Measurements from ENCODE around the gene PDE6D.
"Not testable (repeated sequence)": the region's sequence is repeated elsewhere in the genome, so short reads cannot be mapped to it uniquely, and the experiment has no call there.

The PDE6D gene

DNA sequence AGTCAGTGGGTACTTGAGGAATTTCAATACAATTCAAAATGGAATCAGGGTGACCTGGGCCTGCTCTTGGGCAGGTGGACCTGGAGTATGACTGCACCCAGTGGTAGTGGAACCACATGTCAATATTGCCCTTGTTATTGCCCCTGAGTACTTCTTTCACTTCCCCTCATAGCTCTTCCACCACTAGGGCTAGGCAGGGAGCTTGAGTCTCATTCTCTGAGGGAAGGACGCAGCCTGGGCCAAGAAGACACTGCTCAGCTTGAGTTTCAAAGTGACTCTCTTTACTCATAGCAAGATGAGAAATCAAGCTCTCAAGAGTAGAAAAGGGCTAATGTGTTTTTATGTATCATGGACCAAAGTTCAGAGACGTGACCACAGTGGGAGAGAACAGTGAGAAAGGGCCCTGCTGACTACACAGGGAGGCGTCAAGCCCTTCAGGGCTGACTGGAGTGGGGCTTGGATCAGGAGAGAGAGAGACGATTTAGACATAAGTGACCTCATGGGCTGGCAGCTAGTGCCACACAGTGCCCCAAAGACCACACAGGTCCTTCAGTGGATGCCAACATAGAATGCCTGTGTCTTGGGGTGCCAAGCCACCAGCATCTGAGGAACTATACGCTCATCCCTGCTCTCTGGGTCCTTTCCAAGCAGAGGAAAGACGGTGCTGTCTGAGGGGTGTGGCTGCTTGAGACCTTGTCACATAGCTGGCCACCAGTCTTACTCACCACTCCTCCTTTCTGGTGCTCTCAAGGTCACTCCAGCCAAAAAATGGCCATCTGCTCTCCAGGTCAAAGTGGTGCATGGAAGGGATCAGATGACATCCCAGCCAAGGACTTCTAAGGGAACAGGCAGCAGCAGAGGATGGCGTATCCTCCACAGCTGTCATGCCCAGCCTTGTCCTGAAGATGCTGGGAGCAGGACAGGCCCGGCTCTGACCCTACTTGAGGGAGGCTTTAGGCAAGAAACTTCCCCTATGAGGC is 59.8 kb downstream of the PDE6D start:
- no peak for DNase-seq

DNA sequence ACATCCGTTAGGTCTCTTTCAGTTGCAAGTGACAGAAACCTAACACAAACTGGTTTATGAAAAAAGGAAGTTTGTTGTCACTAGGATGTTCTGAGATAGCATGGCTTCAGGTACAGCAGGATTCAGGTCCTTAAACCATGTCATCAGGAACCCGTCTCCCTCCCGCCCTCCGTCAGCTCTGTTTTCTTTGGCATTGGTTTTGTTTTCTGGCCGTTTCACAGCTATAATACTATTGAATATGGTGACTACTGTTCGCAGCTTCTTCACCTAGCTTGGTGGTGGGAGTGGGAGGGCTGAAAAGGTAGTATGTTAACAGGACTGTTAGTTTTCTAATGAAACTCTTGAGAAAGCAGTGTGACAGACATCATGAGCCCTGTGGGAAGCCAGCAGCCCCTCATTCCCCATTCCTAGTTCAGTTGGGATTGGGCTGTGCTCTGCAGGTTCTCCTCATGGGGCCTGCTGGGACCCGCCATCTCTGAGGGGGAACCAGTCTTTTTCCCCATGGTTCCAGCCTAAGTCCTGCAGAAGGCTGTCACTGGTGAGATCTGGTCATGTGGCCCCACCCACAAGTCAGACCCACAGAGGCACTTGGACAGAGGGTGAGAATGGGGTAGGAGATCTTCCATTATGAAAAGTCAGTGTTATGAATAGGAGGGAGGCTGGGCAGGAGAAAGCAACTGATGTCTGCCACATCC is 60.6 kb downstream of the PDE6D start:
- DNase-seq, result no peak

DNA sequence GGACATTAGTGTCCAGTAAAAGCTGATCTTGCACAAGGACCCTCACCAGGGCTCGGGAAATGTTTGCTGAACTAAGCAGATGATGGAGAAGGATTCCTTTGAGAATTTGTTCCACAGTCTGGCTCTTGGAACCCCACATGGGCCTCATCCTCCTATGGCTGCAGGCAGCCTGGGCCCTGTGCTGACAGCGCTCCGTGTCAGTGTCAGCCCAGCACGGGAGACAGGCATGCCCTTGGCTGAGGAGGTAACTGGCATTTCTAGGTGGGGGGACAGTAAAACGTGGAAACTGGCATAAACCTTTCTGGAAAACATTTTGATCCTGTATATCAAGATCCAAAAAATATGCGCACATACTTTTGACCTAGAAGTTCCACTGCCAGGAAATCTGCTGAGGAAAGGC is 62.3 kb downstream of the PDE6D start:
- no peak for DNase-seq

DNA sequence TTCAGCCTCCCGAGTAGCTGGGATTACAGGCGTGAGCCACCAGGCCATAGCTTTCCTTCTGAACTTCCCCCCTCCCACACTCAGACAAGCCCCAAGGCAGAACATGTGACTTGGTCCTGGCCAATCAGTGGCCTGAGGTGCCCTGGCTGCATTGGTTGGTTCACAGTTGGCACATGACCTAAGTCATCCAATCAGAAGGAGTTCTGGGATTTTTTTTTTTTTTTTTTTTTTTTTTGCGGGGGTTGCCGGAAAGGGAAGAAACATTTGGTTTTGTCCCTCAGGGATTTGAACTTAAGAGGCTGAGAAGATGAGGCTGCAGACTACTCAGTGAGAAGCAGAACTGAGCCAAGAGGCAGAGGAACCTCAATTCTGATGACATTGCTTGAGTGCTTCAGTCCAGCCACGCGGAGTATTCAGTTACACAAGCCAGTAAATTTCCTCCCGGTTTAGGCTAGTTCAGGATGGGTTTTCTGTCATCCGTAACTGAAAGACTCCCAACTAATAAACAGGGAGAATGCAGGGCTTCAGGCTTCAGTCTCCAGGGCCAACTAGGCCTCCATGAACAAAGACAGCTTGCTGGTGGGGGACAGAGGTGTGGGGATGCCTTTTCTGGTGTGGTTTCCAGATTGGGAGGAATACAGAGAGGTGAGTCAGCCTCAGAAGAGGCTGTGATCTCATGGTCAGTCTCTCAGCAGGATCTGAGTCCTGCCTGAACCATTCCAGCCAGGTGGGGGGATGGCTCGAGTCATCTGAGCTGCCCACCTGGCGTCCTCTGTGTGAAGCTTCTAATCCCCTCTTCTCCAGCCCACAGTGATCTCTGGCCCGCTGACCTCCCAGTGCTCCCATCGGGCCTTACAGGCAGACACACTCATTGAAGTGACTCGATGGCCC is 63.6 kb downstream of the PDE6D start:
- no peak for DNase-seq

DNA sequence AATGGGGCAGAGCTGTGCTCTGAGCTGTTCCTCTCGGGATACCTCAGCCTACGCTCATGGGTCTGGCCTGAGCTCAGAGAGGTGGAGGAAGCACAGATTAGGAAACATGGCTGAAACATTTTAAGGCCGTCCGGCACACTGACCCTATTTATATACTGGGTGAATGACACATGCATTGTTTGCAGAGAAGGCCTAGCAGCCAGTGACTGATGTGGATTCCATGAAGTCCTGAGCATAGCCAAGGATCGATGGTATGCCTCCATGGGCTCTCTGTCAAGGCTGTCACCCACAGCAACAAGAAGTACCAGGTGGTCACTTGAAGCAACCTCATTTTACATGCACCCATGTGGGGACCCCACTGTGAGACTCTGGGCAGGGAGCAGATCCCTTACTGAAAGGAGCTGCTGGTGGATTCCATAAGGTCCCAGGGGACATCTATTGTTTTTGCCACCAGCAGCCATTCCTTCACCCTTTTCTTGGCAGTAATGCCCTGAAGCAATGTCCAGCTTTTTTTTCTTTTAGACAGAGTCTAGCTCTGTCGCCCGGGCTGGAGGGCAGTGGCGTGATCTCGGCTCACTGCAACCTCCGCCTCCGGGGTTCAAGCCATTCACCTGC is 64.3 kb downstream of the PDE6D start:
- DNase-seq, result no peak

DNA sequence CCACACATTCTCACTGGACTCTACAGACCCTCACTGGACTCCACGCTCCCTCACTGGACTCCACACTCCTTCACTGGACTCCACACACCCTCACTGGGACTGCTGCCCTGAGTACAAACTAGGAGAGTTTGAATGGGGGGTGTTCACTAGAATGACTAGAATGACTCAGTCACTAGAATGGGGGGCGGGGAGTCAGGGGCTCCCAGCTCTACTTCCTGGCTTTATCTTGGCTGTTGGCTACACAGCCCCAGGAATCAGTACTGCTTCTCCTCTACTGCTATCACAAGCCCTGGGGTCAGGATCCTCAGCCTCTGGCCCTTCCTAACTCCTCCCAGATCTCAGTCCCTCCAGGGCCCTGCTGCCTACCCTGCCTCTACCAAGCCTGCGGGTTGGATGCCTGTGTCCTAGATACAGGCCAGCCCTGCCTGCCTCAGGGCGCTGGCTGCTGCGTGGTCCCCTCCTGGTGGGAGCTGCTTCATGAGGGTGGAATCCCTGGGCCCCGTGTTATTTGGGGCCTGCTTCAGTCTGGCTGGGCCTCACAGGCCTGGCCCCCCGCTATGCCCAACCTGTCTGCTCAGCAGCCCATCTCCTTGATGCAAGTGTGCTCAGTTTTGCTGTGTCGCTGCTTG is 65.0 kb downstream of the PDE6D start:
- no peak for DNase-seq

DNA sequence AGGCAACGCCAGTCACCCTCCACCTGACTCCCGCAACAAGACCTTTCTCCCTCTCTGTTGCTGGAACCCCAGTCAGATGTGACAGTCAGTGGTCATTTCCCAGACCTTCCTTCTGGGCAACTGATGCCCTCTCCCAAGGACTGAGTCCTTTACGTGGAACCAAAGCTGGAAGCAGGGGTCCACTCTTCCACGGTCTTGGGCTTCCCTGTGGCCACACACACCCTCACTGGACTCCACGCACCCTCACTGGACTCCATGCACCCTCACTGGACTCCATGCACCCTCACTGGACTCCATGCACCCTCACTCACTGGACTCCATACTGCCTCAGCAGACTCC is 65.6 kb downstream of the PDE6D start:
- DNase-seq, result no peak

DNA sequence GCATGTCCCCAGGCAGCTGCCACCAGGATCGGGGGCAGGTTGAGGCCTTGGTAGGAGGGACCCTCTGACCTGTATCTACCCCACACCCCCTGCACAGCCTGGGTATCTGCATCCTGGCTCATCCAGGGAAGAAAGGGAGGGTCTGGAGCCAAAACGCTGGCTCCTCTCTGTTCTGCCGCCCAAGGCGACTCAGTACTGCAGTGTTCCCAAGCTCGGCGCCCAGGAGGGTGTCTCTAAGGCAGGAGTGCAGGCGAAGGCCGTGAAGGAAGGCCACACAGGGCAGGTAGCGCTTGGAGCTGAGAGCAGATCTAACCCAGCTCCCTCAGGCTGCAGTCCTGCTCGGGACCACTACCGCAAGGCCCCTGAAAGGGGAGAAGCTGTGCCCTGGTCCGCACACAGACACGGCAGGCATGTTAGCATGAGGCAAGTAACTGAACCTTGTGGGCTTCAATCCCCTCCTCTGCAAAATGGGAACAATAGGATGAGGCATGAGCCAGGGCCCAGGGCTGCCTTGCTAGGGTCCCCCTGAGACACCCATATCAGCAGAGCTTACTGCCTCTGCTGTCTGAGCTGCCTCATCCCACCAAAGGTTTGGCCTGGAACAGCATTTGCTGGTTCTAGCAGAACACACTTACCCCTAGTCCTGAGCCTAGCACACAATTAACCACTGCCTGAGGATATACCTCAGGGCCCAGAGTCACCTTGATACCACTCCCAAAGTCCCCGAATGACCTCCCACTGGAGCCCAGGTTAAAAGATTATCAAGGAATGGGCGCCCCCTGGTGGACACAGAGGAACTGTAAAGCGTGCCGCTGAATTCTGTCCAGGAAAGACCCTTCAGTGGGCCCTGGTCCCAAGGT is 66.2 kb downstream of the PDE6D start:
- peak in 43 of 56 donors; percentile 5 to 85 (median 46) for DNase-seq

DNA sequence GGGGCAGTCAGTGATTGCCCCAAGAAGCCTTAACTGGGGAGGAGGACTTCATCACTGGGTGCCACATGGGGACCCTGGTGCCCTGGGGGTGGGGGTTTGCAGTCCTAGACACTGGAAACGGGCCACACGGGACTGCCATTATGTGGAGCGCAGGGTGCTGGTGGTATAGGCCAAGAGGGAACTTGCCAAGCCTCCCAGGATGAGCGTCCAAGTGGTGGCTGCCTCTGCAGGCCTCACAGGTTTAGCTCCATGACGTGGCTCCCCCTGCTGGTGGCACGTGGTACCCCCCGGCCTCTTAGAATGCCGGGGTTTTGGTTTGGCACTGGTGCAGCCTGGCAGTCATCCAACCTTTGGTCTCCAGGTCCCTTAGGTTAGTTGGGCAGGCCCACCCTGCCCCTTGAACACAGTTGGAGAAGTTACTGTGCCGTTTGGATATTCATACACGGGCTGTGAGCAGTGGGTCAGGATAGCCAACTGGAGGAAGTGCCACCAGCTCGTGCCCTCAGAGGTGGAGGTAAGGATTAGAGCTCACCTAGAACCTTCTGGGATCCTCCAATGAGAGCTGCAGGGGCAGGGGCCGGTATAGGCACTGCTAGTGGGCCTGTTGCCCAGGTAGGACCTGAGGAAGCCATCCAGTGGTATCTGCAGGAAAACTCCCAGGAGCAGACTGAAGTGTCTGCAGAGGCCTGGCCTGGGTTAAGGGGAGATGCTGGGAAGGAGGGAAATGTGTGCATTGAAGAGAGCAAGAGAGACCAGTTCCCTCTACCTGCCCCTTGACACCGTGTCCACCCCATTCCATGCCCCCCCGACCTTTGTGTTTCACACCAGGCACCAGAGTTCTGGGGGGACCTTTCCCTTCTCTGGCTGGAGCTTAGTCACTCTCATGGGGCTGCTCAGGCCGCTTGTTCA is 67.1 kb downstream of the PDE6D start:
- DNase-seq, result peak in 51 of 56 donors; percentile 16 to 86 (median 62)

DNA sequence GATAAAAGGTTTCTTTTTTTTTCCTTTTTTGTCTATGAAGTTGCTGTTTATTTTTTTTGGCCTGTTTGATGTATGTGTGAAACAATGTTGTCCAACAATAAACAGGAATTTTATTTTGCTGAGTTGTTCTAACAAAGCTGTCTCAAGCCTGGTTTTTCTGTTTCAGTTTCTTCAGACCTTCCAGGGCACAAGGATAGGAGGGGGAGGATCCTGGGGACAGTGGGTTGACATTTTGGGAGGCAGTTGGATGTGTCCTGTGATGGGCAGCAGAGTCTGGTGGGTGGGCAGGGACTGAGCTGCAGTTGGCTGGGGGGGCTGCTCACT is 67.7 kb downstream of the PDE6D start:
- not testable (repeated sequence) for DNase-seq

DNA sequence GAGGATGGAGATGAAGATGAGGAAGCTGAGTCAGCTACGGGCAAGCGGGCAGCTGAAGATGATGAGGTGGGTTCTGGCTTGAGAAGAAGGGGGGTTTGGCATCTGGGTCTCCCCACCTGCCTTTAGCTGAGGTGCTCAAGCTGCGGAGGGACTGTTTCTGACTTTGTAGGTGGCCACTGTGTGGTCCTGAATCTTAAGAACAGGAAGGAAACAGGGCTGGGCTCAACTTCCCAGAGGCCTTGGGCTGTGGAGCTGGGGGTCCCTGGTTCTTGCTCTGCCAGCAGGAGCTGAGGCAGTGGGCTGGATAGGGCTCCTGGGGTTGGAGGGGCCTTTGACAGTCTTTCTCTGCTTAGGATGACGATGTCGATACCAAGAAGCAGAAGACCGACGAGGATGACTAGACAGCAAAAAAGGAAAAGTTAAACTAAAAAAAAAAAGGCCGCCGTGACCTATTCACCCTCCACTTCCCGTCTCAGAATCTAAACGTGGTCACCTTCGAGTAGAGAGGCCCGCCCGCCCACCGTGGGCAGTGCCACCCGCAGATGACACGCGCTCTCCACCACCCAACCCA is 68.5 kb downstream of the PDE6D start:
- DNase-seq, result not testable (repeated sequence)

DNA sequence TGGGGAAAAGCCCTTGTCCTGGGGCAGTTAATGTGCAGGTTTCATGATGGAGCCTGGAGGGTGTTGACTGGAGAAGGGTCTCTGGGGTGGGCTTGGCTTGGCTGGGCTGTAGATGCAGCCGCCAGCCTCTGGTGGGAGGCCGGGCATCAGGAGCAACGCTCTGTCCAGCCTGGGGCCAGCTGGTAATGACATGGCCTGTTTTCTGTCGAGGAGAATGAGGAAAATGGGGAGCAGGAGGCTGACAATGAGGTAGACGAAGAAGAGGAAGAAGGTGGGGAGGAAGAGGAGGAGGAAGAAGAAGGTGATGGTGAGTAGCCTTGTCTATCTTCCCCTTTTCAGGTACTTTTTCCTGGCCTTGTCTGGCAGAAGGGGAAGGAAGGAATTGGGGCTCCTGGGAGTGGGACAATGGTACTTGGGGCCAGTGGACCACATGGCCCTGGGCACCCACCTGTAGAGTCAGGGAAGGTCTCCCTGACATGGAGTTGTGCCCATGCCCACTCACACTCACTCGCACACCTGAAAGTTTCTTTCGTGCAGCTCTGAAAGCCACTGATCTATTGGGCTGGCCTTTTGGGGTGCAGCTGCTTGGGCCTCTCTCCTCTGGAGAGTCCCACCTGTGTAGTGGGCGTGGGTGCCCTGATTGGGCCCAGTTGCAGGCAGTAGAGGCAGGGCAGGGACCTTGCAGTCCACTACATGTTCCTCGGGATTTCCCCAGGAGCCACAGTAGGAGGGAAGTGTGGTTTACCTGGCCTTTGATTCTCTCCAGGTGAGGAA is 69.2 kb downstream of the PDE6D start:
- no peak for DNase-seq

DNA sequence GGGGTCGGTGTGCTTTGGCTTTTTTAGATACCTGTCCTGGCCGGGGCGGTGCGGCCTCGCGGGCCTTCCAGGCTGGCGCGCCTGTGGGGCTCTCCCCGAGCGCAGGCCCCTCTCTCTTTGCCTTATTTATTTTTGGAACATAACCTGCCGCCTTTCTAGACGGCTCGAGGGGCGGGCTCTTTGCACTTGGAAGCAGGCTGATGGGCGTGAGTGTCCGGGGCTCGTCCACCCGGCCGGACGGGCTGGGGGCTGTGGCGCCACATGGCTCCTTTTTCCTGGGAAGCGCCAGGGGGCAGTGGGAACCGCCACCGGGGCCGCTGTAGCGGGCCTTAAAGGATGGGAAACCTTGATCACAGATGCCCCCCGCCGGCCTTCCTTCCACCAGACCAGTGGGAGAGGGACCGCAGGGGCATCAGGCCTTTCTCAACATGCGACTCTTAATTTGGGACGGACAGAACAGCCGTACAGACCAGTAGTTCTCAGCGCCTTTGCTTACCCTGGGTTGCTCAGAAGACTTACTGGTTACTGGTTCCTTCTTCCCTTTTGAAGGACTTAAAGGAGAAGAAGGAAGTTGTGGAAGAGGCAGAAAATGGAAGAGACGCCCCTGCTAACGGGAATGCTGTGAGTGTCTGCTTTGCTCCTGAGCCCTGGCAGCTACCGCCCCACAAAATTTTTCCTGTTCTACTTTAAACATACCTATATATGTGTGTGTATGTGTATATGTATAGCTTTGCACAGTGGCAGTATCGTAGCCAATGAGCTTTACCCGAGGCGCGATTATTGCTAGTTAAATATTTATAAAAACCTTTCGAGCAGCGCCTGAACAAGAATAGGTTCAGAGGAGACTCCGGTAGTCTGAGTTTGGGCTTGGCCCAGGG is 70.0 kb downstream of the PDE6D start:
- DNase-seq, result peak in 7 of 56 donors; percentile 4 to 57 (median 35)

DNA sequence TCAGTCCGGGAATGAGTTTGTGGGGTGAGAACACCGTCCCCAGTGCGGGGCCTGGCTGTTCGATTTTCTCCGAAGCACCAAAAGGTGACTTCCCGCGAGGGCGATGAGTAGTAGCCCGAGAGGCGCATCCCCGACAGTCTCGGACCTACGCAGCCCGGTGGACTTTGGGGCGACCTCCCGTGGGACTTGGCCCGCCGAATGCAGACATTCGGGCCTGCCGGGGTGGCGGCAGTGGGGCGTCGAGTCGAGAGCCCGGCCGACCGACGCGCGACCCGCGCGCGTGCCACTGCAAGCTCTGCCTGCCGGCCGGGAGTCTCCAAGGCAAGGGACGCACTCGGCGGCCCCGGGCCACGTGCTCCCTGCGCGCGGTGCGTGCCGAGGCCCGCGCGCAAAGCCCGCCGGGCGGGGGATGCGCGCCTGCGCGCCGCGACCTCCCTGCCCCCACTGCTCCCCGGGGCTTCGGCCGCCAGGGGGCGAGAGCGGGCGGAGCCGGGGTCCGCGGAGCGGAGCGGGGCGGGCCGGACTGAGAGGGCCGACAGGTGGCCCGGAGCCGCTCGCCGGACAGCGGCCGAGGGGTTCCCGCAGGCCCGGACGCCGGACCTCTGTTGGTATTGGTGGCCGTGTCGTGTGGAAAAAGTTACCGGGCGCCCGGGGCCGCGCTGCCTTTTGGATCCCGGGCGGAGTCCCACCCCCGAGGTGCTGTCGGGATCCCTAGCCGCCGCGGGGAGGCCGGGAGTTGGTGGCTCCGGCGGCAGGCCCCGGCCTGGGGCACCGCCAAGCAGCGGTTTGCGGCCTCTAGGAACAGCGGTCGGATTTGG is 70.9 kb downstream of the PDE6D start:
- peak in 52 of 56 donors; percentile 33 to 89 (median 76) for DNase-seq

DNA sequence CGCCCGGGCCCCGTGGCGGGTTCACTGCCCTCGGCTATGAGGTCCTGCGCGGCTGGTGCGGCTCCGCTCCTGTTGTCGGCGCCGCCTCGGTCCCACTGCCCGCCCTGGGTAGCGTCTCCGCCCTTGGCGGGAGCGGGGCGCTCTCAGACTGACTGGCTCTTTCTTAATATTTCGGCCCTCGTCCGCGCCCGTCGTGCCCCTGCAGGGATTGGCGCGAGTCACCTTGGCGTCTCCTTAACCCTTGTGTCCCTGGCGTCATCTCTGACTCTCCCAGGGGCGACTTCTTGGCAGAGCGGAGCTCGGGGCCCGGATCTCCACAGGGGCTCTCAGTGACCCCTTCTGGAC is 71.5 kb downstream of the PDE6D start:
- DNase-seq, result peak in 23 of 56 donors; percentile 19 to 72 (median 56)

Data from nucleus accumbens (tissue), 56 donors.